Kasumi-1 (cell line): ENCODE data around the gene MICA.

Experiments used
- DNase-seq, 2 experiments: peaks; one replicate each; lab custom pipeline; 2025; lab: John Stamatoyannopoulos, UW

Gene MICA

GRCh38 chr6:31460361-31461025, 57.1 kb downstream of the MICA start:
- no peak for DNase-seq

- DNase-seq = no peak
Observed at GRCh38 chr6:31462026-31462963, 58.9 kb downstream of the MICA start.

GRCh38 chr6:31462964-31463870, 59.8 kb downstream of the MICA start:
- DNase-seq = no peak

GRCh38 chr6:31464252-31465184, 61.1 kb downstream of the MICA start:
- no peak for DNase-seq
